Nasal cavity respiratory epithelium epithelial cell of viscerocranial mucosa (primary cell): ENCODE measurements around the gene TCAF1. TPM values are rescaled to one million over a fixed set of nuclear protein-coding genes. Genes with fewer than 3 reads are reported as not detected.

ENCODE experiments used
- total RNA-seq: library from RNA; depleted of rRNA; stranded (reverse); fragments of >200 nt; gene quantifications from 2 replicates; pipeline ENCODE4 v1.2.3, GENCODE V29; 2014

Gene TCAF1
- 17.1 and 28.4 TPM in 2 replicates for total RNA-seq

GRCh38 chr7:143901668-143902331, at the start of gene TCAF1:
TCAF1 (minus strand) TSS chr7:143902176; CDS start chr7:143876608, 25,568 bp downstream.

GRCh38 chr7:143934526-143935325, 32.8 kb upstream of the TCAF1 start, which contains the start of gene OR2F2:
OR2F2 (plus strand) TSS chr7:143935233; CDS start chr7:143935233, 0 bp downstream.

Other genes starting within 250 kb of the TCAF1 start
- gene CTAGE6, start 144.5 kb downstream of the TCAF1 start, total RNA-seq: 1.00 TPM in 1 of 2 replicates, not detected in the other
- not detected in 2 replicates for gene OR2F2, start 33.1 kb upstream of the TCAF1 start, total RNA-seq
- gene OR2F1, start 52.7 kb upstream of the TCAF1 start, total RNA-seq: not detected in 2 replicates
- not detected in 2 replicates for gene OR6B1, start 98.1 kb upstream of the TCAF1 start, total RNA-seq
- not detected in 2 replicates for gene OR2A5, start 146.8 kb upstream of the TCAF1 start, total RNA-seq
- gene OR2A25, start 167.6 kb upstream of the TCAF1 start, total RNA-seq: not detected in 2 replicates
- not detected in 2 replicates for gene OR2A12, start 184.1 kb upstream of the TCAF1 start, total RNA-seq
- gene OR2A2, start 207.4 kb upstream of the TCAF1 start, total RNA-seq: not detected in 2 replicates
- not detected in 2 replicates for gene OR2A14, start 221.0 kb upstream of the TCAF1 start, total RNA-seq